B cell (primary cell): ENCODE data around the gene MED15.

Experiments used
- EZH2 ChIP-seq: IDR thresholded peaks from 2 replicates; pipeline ENCODE4 v1.6.1; 2012; ENCODE audit warnings: borderline replicate concordance, low read depth, mild to moderate bottlenecking, moderate library complexity, low read length; ENCODE audit not compliant: insufficient read depth, poor library complexity, severe bottlenecking
- TF ChIP-seq, protein P1 (sequence below): fragments of 200-600 bp; IDR thresholded peaks from one replicate; pipeline ENCODE4 v1.8.0; 2022; ENCODE audit warnings: antibody characterized with exemption, mild to moderate bottlenecking

- TF ChIP-seq, protein P1, sequence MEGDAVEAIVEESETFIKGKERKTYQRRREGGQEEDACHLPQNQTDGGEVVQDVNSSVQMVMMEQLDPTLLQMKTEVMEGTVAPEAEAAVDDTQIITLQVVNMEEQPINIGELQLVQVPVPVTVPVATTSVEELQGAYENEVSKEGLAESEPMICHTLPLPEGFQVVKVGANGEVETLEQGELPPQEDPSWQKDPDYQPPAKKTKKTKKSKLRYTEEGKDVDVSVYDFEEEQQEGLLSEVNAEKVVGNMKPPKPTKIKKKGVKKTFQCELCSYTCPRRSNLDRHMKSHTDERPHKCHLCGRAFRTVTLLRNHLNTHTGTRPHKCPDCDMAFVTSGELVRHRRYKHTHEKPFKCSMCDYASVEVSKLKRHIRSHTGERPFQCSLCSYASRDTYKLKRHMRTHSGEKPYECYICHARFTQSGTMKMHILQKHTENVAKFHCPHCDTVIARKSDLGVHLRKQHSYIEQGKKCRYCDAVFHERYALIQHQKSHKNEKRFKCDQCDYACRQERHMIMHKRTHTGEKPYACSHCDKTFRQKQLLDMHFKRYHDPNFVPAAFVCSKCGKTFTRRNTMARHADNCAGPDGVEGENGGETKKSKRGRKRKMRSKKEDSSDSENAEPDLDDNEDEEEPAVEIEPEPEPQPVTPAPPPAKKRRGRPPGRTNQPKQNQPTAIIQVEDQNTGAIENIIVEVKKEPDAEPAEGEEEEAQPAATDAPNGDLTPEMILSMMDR = no peak
- no peak for TF ChIP-seq EZH2
Measured at GRCh38 chr22:20578707-20579106, 71.3 kb downstream of the MED15 start.
